BJ (cell line): Measurements from ENCODE around the gene CEL. TPM values are rescaled to one million over a fixed set of nuclear protein-coding genes. Genes with fewer than 3 reads are reported as not detected.
"Not testable (repeated sequence)": the region's sequence is repeated elsewhere in the genome, so short reads cannot be mapped to it uniquely, and the experiment has no call there.

ENCODE experiments used
- CTCF ChIA-PET: fragments of 350-600 bp; formaldehyde crosslinking; extraction: SDS; loops from one replicate; lab custom pipeline; 2021; ENCODE audit warnings: antibody characterized with exemption, inconsistent platforms; lab: Yijun Ruan, JAX
- POLR2A ChIA-PET: fragments of 300-600 bp; sonication (Branson Sonifier 250); formaldehyde crosslinking; extraction: SDS; loops from one replicate; lab custom pipeline; 2021; ENCODE audit warnings: antibody characterized with exemption; lab: Charles Lee
- DNase-seq: peaks from one replicate; pipeline ENCODE4 v3.0.0-alpha.2; 2011; ENCODE audit warnings: low read depth
- H3K27me3 ChIP-seq: 2 replicates; pipeline ENCODE4 v1.6.0; 2011; ENCODE audit warnings: low read length; ENCODE audit not compliant: control insufficient read depth, insufficient read depth
- H3K36me3 ChIP-seq: 2 replicates; pipeline ENCODE4 v1.5.1; 2011; ENCODE audit warnings: low read length; ENCODE audit not compliant: control insufficient read depth, insufficient read depth
- H3K4me3 ChIP-seq: 2 replicates; pipeline ENCODE4 v1.5.1; 2011; ENCODE audit warnings: low read depth, mild to moderate bottlenecking, control low read depth, low read length
- CTCF ChIP-seq: IDR thresholded peaks from 2 replicates; pipeline ENCODE4 v1.5.1; 2011; ENCODE audit warnings: low read depth, mild to moderate bottlenecking, control low read depth, inconsistent platforms, low read length, moderate library complexity; ENCODE audit not compliant: insufficient read depth
- polyA minus RNA-seq: library from RNA; depleted of rRNA, polyadenylated mRNA; stranded (reverse); fragments of >200 nt; gene quantifications from 2 replicates; pipeline ENCODE4 v1.2.3, GENCODE V29; 2011; rRNA and poly(A)+ RNA removed
- polyA plus RNA-seq: library from polyadenylated mRNA; depleted of rRNA; stranded (reverse); fragments of >200 nt; gene quantifications from 2 replicates; pipeline ENCODE4 v1.2.3, GENCODE V29; 2011; rRNA removed

The CEL gene
- polyA plus RNA-seq, result 0.26 and 0.49 TPM in 2 replicates
- 0.10 and 0.28 TPM in 2 replicates for polyA minus RNA-seq

- POLR2A ChIA-PET, H3K27me3 ChIP-seq, H3K4me3 ChIP-seq, CTCF ChIA-PET, DNase-seq: not testable (repeated sequence)
- H3K36me3 ChIP-seq, result peaks cover 11% of the 10 kb centered on the region
These were observed at the start of gene CEL for GRCh38 chr9:133061764-133062145. TSS of gene CEL (plus strand) at chr9:133061981. CDS start at chr9:133062003, 22 bp downstream.

GRCh38 chr9:133014696-133015095, 47.1 kb upstream of the CEL start:
- Histone ChIP-seq H3K4me3 (no peak overlapping the region), H3K36me3 (no peaks in the 10 kb centered on the region), H3K27me3 (no peaks in the 10 kb centered on the region)
- no peak for DNase-seq
- ChIA-PET POLR2A (no interaction called here), CTCF (interaction anchor here (1.0 to 4.6 kb wide), 2 partner anchors 8 to 37 kb away, joined by 4 to 55 read pairs; no protein-coding TSS in a partner anchor)
- TF ChIP-seq CTCF, result no peak

- H3K27me3 ChIP-seq, result no peaks in the 10 kb centered on the region
- no peak for TF ChIP-seq CTCF
- no peaks in the 10 kb centered on the region for H3K36me3 ChIP-seq
- CTCF ChIA-PET, result interaction anchor here (0.6 to 4.5 kb wide), 18 partner anchors 10 to 613 kb away, joined by 3 to 55 read pairs (median 8); partner anchors contain the start of genes CFAP77, GFI1B and GTF3C5
- DNase-seq, result no peak
- POLR2A ChIA-PET, result no interaction called here
- H3K4me3 ChIP-seq, result no peak overlapping the region
These were observed 38.5 kb upstream of the CEL start for GRCh38 chr9:133023117-133023890.

GRCh38 chr9:133026426-133026825, 35.4 kb upstream of the CEL start:
- no peak for TF ChIP-seq CTCF
- CTCF ChIA-PET, result interaction anchor here (0.6 to 3.7 kb wide), 4 partner anchors 10 to 120 kb away, joined by 3 to 20 read pairs (median 5); no protein-coding TSS in a partner anchor
- no peak overlapping the region for H3K4me3 ChIP-seq
- no peaks in the 10 kb centered on the region for H3K36me3 ChIP-seq
- DNase-seq, result no peak
- POLR2A ChIA-PET, result no interaction called here
- H3K27me3 ChIP-seq, result no peaks in the 10 kb centered on the region

- ChIA-PET POLR2A (no interaction called here), CTCF (interaction anchor here (0.6 to 3.7 kb wide), 4 partner anchors 9 to 120 kb away, joined by 3 to 20 read pairs (median 5); no protein-coding TSS in a partner anchor)
- Histone ChIP-seq H3K36me3 (no peaks in the 10 kb centered on the region), H3K27me3 (no peaks in the 10 kb centered on the region), H3K4me3 (no peak overlapping the region)
- no peak for DNase-seq
- no peak for TF ChIP-seq CTCF
These were observed 34.6 kb upstream of the CEL start for GRCh38 chr9:133027134-133027533.
